ENCODE data around the gene RCOR2. TPM values are rescaled to one million over a fixed set of nuclear protein-coding genes. Genes with fewer than 3 reads are reported as not detected.

Gene RCOR2
- total RNA-seq, 1 experiment from 2014 or later = 77.4 TPM

GRCh38 chr11:63862923-63863322 lies 54.0 kb downstream of the RCOR2 start:
- Mint-ChIP-seq H3K9me3 (no peaks in the 10 kb centered on the region), H3K4me1 (peaks cover 39% of the 10 kb centered on the region), H3K4me3 (no peak overlapping the region), H3K27me3 (ENCODE audit: low read depth) (no peaks in the 10 kb centered on the region), H3K27ac (peak overlapping the region; percentile 35), H3K36me3 (0 out of 2 replicates have a peak, but pooled peaks cover 3% of the 10 kb centered on the region)
- DNase-seq (ENCODE audit: low spot score) (no peak), ATAC-seq (no peak)
- no peak for TF ChIP-seq ZNF232 (CRISPR knock-in tag; IDR thresholded peaks at IDR 0.05)
- no peak for TF ChIP-seq ZNF425 (CRISPR knock-in tag; conservative IDR thresholded peaks at IDR 0.05)
- no peak for TF ChIP-seq FOXK1 (CRISPR knock-in tag; IDR thresholded peaks at IDR 0.05)
- no peak for TF ChIP-seq USF1 (CRISPR knock-in tag; IDR thresholded peaks at IDR 0.05)
- no peak for TF ChIP-seq ESRRA (CRISPR knock-in tag; IDR thresholded peaks at IDR 0.05; ENCODE audit: borderline replicate concordance)
- no peak for TF ChIP-seq CDX4 (CRISPR knock-in tag; IDR thresholded peaks at IDR 0.05; ENCODE audit: borderline replicate concordance)
- POLR2A ChIA-PET = interaction anchor here (0.9 kb wide), 1 partner anchor 55 kb away, joined by 3 read pairs; the partner anchor contains the start of gene RCOR2
- CTCF ChIA-PET = interaction anchor here (1.2 to 2.1 kb wide), 3 partner anchors 20 to 480 kb away, joined by 3 to 7 read pairs (median 4); partner anchors contain the start of gene MARK2

Other genes starting within 250 kb of the RCOR2 start
- gene ATL3, start 245.8 kb downstream of the RCOR2 start, total RNA-seq (2021) = 28.8 to 32.8 TPM (median 32.1 TPM) in 3 replicates
- 156 to 167 TPM (median 159 TPM) in 3 replicates for gene RTN3, start 235.7 kb downstream of the RCOR2 start, total RNA-seq (2021)
- 44.7 to 47.2 TPM (median 45.6 TPM) in 3 replicates for gene ZFTA, start 148.4 kb downstream of the RCOR2 start, total RNA-seq (2021)
- gene SPINDOC, start 103.7 kb downstream of the RCOR2 start, total RNA-seq (2021) = 93.8 to 108 TPM (median 106 TPM) in 3 replicates
- 50.8 to 57.4 TPM (median 51.4 TPM) in 3 replicates for gene MARK2, start 78.1 kb downstream of the RCOR2 start, total RNA-seq (2021)
- 31.1 to 32.7 TPM (median 31.8 TPM) in 3 replicates for gene NAA40, start 21.8 kb upstream of the RCOR2 start, total RNA-seq (2021)
- 518 to 587 TPM (median 554 TPM) in 3 replicates for gene COX8A, start 57.5 kb upstream of the RCOR2 start, total RNA-seq (2021)
- gene OTUB1, start 69.3 kb upstream of the RCOR2 start, total RNA-seq (2021) = 94.3 to 112 TPM (median 99.3 TPM) in 3 replicates
- 0.14 to 0.20 TPM (median 0.16 TPM) in 3 replicates for gene FLRT1, start 118.8 kb upstream of the RCOR2 start, total RNA-seq (2021)
- 36.9 to 54.4 TPM (median 52.9 TPM) in 3 replicates for gene MACROD1, start 248.9 kb upstream of the RCOR2 start, total RNA-seq (2021)